HG02840 (cell line): ENCODE data around the gene IFT88.

Source experiments
- ATAC-seq: cut with Tn5 transposase; IDR thresholded peaks from one replicate; pipeline ENCODE4 v1.9.1; 2021; ENCODE audit warnings: mild to moderate bottlenecking, moderate library complexity, moderate number of reproducible peaks; ENCODE audit not compliant: unreplicated experiment, low FRiP score

The IFT88 gene

GRCh38 chr13:20684041-20684440, 117.1 kb downstream of the IFT88 start:
- no peak for ATAC-seq

- ATAC-seq: no peak
Observed at GRCh38 chr13:20684546-20684945, 117.6 kb downstream of the IFT88 start.

DNA sequence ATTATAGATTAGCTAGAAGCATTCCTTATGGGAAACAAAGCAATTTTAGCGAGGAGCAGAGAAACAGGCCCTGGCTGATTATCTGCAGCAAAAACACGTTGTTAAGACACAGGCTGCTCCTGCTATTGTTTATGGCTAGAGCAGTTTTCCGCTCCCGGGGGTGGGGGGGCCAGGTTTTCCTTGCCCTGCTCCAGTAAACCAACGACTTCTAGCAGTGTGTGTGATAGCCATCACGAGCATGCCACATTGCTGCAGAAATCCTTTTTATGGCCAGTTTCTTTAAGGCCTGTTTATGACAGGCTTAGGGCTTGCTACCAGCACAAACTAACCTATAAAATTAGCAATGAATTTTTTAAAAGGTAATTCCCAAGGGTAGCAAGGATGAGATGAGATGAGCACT, 118.1 kb downstream of the IFT88 start:
- no peak for ATAC-seq

- ATAC-seq: no peak
Observed at GRCh38 chr13:20686167-20686566, 119.2 kb downstream of the IFT88 start.

DNA sequence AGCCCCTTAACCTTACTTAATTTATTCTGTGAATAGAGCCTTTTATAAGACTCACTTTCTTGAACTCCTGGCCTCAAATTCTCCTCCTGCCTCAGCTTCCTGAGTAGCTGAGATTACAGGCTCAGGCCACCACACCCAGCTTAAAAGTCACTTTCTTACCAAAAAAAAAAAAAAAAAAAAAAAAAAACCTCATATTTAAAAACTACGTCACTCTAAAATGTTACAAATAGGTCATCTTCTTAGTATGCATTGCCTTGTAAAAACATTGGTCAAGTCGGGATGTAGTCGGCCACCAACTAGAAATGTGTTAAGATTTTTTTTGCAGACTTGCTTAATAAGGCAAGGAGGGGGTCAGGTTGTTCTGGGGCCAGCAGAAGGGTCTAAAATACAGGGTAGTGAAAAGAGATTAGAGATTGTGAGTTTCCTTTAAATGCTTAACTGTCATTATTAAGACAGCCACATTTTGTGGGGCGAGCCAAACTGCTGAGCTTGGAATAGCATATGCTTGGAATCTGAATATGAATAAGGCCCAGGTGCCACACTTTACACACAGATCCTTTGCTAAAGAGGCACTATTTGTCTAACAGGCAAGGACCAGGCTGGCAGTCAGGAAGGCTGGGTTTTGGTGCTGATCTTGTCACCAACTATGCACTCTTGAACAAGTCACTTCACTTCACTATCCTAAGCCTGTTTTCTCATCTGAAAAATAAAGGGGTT, 120.1 kb downstream of the IFT88 start:
- no peak for ATAC-seq

GRCh38 chr13:20689291-20689690, 122.3 kb downstream of the IFT88 start:
- ATAC-seq: no peak

DNA sequence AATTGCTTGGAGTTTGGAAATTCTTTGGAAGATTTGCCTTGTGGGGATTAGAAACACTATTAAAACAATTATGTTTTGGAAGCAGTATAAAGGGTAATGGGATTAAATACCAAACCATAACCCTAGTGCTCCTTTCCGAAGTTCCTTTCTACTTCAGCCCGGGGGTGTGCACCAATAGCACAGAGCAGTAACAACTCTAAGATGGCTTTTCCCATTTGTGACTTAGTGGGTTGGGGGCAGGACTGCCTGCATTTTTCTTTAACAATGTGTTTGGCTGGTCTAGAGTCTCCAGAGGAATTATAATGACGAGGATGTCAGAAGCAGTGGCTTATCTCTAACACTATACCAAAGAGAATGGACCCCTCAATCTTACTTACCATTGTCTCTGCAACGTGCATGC, 124.7 kb downstream of the IFT88 start:
- ATAC-seq: no peak

DNA sequence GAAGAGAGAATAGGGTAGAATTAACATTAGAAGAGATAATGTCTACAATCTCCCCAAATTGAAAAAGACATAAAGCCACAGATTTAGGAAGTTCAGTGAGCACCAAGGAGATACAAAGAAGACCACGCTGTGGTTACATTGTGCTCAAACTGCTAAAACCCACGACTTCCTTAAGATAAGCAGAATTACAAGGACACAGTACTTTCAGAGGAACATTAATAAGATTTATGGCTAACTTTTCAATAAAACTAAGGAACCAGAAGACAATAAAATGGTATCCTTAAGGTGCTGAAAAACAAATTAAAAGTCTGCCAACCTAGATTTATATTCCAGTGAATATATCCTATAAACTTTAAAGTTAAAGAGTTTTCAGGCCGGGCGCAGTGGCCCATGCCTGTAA, 129.1 kb downstream of the IFT88 start:
- no peak for ATAC-seq

DNA sequence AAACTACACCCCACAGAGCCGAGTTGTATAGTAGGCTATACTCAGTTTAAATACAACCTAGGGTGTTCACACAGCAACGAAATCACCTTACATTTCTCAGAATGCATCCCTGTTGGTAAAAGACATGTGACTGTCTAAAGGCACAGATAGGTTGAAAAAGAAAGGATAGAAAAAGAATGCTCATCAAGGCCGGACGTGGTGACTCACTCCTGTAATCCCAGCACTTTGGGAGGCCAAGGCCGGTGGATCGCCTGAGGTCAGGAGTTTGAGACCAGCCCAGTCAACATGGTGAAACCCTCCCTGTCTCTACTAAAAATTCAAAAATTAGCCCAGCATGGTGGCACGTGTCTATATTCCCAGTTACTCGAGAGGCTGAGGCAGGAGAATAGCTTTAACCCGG, 132.8 kb downstream of the IFT88 start:
- no peak for ATAC-seq

DNA sequence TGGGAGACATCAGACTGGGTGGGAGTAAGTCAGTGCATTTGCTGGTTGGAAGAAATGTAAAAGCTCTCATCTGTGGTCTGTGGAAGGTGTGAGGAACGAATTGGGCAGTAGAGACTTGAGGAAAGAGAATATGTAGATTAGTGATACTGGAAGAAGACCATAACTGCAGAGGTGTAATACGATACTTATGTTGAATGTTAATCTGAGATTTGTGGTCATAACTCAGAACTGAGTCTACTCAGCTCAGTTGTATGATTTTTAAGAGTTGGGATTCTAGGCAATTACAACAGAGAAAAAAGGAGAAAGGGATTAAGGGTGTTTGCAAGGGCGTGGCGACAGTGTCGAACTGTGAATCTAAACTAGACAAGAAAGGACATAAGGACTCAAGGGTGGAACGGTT, 133.3 kb downstream of the IFT88 start:
- no peak for ATAC-seq

- no peak for ATAC-seq
Observed at GRCh38 chr13:20701461-20701860, 134.5 kb downstream of the IFT88 start.

- ATAC-seq: no peak
Observed at GRCh38 chr13:20702530-20702914, 135.6 kb downstream of the IFT88 start.

DNA sequence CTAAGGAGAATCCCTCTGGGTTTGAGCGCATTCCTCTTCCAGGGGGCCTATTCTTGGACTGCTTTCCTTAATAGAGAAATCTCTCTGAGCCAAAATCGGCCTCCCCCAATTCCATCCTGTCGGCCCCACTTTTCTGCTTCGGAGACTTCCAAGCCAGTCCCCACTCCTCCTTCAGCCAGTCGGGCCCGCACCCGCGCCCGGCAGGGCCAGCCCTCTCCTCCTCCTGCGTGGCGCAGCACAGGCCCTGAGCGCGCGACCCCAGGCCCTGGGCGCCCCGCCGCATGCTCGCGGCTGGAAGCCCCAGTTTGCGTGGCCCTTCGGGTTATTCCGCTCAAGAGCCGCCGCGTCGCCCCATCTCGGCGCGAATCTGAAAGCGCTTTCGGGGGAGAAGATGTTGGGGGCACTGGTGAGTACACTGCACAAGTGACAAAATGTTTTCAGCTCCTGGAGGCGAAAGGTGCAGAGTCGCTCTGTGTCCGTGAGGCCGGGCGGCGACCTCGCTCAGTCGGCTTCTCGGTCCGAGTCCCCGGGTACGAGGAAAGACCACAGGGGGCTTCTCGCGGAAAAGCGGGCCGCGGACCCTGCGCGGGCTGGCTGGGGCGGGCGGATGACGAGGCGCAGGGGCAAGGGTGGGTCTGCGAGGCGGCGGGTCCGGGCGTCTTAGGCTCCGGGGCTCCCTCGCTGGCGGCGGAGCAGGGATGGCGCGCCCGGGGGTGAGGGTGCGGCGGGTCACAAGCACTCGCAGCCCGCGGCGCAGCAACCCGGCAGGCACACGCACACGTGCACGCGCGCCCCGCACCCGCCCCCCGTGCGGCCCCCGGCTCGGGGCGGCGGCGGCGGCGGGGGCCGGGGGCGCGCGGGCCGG, 136.2 kb downstream of the IFT88 start, which contains the start of gene IL17D:
IL17D (plus strand) TSS at position 785 of the 865 bp plus-strand sequence. CDS start 303 bp downstream, outside the sequence.
- peak; percentile 26 for ATAC-seq

DNA sequence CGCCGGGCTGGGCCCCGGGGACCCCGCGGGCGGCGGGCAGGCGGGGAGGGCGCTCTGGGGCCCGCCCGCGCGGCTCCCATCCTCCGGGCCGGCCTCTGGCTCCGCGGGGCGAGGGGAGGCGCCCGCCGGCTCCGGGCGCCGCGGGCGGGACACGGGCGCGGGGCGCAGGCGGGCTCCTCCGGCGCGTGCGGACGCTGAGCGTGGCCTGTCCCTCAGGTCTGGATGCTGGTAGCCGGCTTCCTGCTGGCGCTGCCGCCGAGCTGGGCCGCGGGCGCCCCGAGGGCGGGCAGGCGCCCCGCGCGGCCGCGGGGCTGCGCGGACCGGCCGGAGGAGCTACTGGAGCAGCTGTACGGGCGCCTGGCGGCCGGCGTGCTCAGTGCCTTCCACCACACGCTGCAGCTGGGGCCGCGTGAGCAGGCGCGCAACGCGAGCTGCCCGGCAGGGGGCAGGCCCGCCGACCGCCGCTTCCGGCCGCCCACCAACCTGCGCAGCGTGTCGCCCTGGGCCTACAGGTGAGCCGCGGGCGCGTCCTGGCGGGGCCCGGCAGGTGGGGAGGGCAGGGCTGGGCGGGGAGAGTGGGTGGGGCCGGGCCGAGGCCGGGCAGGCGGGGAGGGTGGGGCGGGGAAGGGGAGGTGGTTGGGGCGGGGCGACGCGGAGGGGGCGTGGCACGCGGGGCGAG, 137.0 kb downstream of the IFT88 start:
- ATAC-seq: peak; percentile 80

GRCh38 chr13:20704459-20705069, 137.6 kb downstream of the IFT88 start:
- ATAC-seq: no peak

GRCh38 chr13:20706661-20707060, 139.7 kb downstream of the IFT88 start:
- no peak for ATAC-seq

DNA sequence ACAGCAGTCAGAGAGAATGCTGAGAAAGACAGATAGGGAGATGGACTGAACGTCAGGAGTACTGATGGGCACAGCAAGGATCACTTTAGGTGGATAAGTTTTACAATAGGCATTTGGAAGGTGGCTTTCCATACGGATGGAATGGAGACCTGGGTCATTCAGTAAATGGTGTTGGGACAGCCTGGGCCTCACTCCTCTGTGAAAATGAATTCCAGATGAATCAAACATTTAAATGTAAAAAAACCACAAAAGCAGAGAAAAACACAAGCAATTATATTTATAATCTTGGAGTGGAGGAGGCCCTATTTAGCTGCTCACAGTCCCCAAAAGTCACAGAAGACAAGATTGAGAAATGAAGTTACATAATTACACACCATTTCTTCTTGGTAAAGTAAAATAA, 141.3 kb downstream of the IFT88 start:
- no peak for ATAC-seq

- no peak for ATAC-seq
Observed at GRCh38 chr13:20709369-20709768, 142.4 kb downstream of the IFT88 start.

DNA sequence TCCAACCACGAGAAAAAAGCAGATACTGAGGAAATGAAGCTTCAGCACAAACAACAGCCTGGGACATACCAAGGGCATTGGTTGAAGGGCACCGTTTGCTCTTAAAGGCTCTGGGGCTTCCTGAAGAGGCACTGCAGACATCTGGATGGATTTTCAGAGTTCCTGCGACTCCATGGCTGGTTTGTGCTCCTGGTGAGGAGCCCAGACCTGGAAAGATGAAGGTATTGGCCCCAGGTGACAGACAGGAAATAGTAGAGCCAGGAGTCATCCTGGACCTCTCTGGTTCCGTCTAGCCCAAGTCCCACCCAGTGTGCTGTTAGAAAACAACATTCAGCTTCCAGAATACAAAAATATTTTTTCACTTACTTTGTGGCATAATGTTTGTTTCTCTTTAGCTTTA, 142.8 kb downstream of the IFT88 start:
- no peak for ATAC-seq

GRCh38 chr13:20711301-20712044, 144.5 kb downstream of the IFT88 start:
- no peak for ATAC-seq
